ENCODE measurements around the gene ADTRP. TPM values are rescaled to one million over a fixed set of nuclear protein-coding genes. Genes with fewer than 3 reads are reported as not detected.

The ADTRP gene
- total RNA-seq, 1 donor from 2014 or later, result 0.68 TPM

GRCh38 chr6:11714116-11714797 lies 64.3 kb downstream of the ADTRP start:
- H3K4me1 Mint-ChIP-seq (ENCODE audit: low read depth, unreplicated experiment), result peaks cover 10% of the 10 kb centered on the region

GRCh38 chr6:11712760-11713159 lies 65.8 kb downstream of the ADTRP start:
- Histone ChIP-seq H3K36me3 (ENCODE audit: insufficient read depth, low read length) (no peaks in the 10 kb centered on the region), H3K4me2 (ENCODE audit: low read length) (no peak overlapping the region), H3K9ac (ENCODE audit: low read length) (no peak overlapping the region), H2AFZ (ENCODE audit: low read depth, low read length) (no peak overlapping the region), H3K9me3 (ENCODE audit: insufficient read depth, low read depth, low read length) (no peaks in the 10 kb centered on the region), H3K79me2 (ENCODE audit: insufficient read depth, low read length) (no peaks in the 10 kb centered on the region), H3K27me3 (ENCODE audit: insufficient read depth, low read length) (no peaks in the 10 kb centered on the region), H3K4me3 (ENCODE audit: insufficient read depth, low read depth, low read length) (no peak overlapping the region), H3K4me1 (ENCODE audit: insufficient read depth, low read length) (peaks cover 7% of the 10 kb centered on the region), H4K20me1 (ENCODE audit: insufficient read depth, low read length) (no peaks in the 10 kb centered on the region), H3K27ac (ENCODE audit: low read depth, low read length) (no peak overlapping the region)
- DNase-seq (ENCODE audit: low read depth) (no peak), FAIRE-seq (no peak)
- Mint-ChIP-seq H3K4me3 (ENCODE audit: unreplicated experiment) (no peak overlapping the region), H3K36me3 (ENCODE audit: low read depth, unreplicated experiment) (no peaks in the 10 kb centered on the region), H3K9me3 (ENCODE audit: unreplicated experiment) (no peaks in the 10 kb centered on the region), H3K27ac (ENCODE audit: unreplicated experiment) (no peak overlapping the region), H3K4me1 (ENCODE audit: low read depth, unreplicated experiment) (peaks cover 10% of the 10 kb centered on the region), H3K27me3 (ENCODE audit: low read depth, unreplicated experiment) (no peaks in the 10 kb centered on the region)
- TF ChIP-seq EZH2 (IDR thresholded peaks at IDR 0.05; ENCODE audit: insufficient read depth, low read length), result no peak
- TF ChIP-seq CTCF (IDR thresholded peaks at IDR 0.05; ENCODE audit: insufficient read depth, low read depth, low read length), result no peak

More at GRCh38 chr6:11714116-11714797, 64.3 kb downstream of the ADTRP start:
- H3K4me2 ChIP-seq (ENCODE audit: low read length), result no peak overlapping the region
- H3K79me2 ChIP-seq (ENCODE audit: insufficient read depth, low read length), result no peaks in the 10 kb centered on the region
- no peak overlapping the region for H3K27ac Mint-ChIP-seq (ENCODE audit: unreplicated experiment)
- H3K9me3 ChIP-seq (ENCODE audit: insufficient read depth, low read depth, low read length), result no peaks in the 10 kb centered on the region
- FAIRE-seq (no peak), DNase-seq (ENCODE audit: low read depth) (no peak)
- H3K36me3 Mint-ChIP-seq (ENCODE audit: low read depth, unreplicated experiment), result no peaks in the 10 kb centered on the region
- no peak overlapping the region for H2AFZ ChIP-seq (ENCODE audit: low read depth, low read length)
- H3K36me3 ChIP-seq (ENCODE audit: insufficient read depth, low read length), result no peaks in the 10 kb centered on the region
- H3K4me1 ChIP-seq (ENCODE audit: insufficient read depth, low read length), result peaks cover 7% of the 10 kb centered on the region
- H3K9me3 Mint-ChIP-seq (ENCODE audit: unreplicated experiment), result no peaks in the 10 kb centered on the region
- TF ChIP-seq CTCF (IDR thresholded peaks at IDR 0.05; ENCODE audit: insufficient read depth, low read depth, low read length), result no peak
- TF ChIP-seq EZH2 (IDR thresholded peaks at IDR 0.05; ENCODE audit: insufficient read depth, low read length), result no peak
- no peak overlapping the region for H3K4me3 Mint-ChIP-seq (ENCODE audit: unreplicated experiment)
- no peaks in the 10 kb centered on the region for H3K27me3 Mint-ChIP-seq (ENCODE audit: low read depth, unreplicated experiment)
- H3K9ac ChIP-seq (ENCODE audit: low read length), result no peak overlapping the region
- no peak overlapping the region for H3K4me3 ChIP-seq (ENCODE audit: insufficient read depth, low read depth, low read length)
- no peak overlapping the region for H3K27ac ChIP-seq (ENCODE audit: low read depth, low read length)
- no peaks in the 10 kb centered on the region for H3K27me3 ChIP-seq (ENCODE audit: insufficient read depth, low read length)
- H4K20me1 ChIP-seq (ENCODE audit: insufficient read depth, low read length), result no peaks in the 10 kb centered on the region

GRCh38 chr6:11711984-11712711 lies 66.5 kb downstream of the ADTRP start:
- DNase-seq (ENCODE audit: low read depth) (peak; percentile 22), FAIRE-seq (no peak)
- Histone ChIP-seq H3K27me3 (ENCODE audit: insufficient read depth, low read length) (no peaks in the 10 kb centered on the region), H3K36me3 (ENCODE audit: insufficient read depth, low read length) (no peaks in the 10 kb centered on the region), H3K4me2 (ENCODE audit: low read length) (no peak overlapping the region), H2AFZ (ENCODE audit: low read depth, low read length) (no peak overlapping the region), H3K27ac (ENCODE audit: low read depth, low read length) (no peak overlapping the region), H3K79me2 (ENCODE audit: insufficient read depth, low read length) (no peaks in the 10 kb centered on the region), H3K9me3 (ENCODE audit: insufficient read depth, low read depth, low read length) (no peaks in the 10 kb centered on the region), H3K4me3 (ENCODE audit: insufficient read depth, low read depth, low read length) (no peak overlapping the region), H3K9ac (ENCODE audit: low read length) (no peak overlapping the region), H3K4me1 (ENCODE audit: insufficient read depth, low read length) (peaks cover 7% of the 10 kb centered on the region), H4K20me1 (ENCODE audit: insufficient read depth, low read length) (no peaks in the 10 kb centered on the region)
- no peaks in the 10 kb centered on the region for H3K36me3 Mint-ChIP-seq (ENCODE audit: low read depth, unreplicated experiment)
- H3K27me3 Mint-ChIP-seq (ENCODE audit: low read depth, unreplicated experiment), result no peaks in the 10 kb centered on the region
- no peaks in the 10 kb centered on the region for H3K9me3 Mint-ChIP-seq (ENCODE audit: unreplicated experiment)
- no peak overlapping the region for H3K27ac Mint-ChIP-seq (ENCODE audit: unreplicated experiment)
- H3K4me1 Mint-ChIP-seq (ENCODE audit: low read depth, unreplicated experiment), result peaks cover 10% of the 10 kb centered on the region
- no peak for TF ChIP-seq CTCF (IDR thresholded peaks at IDR 0.05; ENCODE audit: insufficient read depth, low read depth, low read length)
- no peak for TF ChIP-seq EZH2 (IDR thresholded peaks at IDR 0.05; ENCODE audit: insufficient read depth, low read length)
- no peak overlapping the region for H3K4me3 Mint-ChIP-seq (ENCODE audit: unreplicated experiment)

All from astrocyte (in vitro differentiated cells and primary cell).